ENCODE results near the gene DNAL1.

DNA sequence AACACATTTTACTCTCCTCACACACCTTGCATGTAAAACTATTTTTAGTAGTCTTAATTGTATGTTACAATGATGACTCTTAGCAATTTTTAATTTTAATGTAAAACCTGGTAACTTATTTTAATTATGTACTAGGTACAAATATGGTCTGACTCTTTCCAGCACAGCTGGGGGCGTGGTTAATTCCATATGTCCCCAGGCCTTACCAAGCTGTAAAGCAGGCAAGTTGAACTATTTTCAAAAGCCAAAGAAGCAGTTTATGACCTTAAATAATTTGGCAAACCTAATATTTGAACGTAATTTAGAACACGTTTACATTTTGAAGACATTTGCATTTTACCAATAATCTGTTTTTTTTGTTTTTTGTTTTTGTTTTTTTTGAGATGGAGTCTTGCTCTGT lies 41.8 kb upstream of the DNAL1 start:
- TF ChIP-seq, protein P1, sequence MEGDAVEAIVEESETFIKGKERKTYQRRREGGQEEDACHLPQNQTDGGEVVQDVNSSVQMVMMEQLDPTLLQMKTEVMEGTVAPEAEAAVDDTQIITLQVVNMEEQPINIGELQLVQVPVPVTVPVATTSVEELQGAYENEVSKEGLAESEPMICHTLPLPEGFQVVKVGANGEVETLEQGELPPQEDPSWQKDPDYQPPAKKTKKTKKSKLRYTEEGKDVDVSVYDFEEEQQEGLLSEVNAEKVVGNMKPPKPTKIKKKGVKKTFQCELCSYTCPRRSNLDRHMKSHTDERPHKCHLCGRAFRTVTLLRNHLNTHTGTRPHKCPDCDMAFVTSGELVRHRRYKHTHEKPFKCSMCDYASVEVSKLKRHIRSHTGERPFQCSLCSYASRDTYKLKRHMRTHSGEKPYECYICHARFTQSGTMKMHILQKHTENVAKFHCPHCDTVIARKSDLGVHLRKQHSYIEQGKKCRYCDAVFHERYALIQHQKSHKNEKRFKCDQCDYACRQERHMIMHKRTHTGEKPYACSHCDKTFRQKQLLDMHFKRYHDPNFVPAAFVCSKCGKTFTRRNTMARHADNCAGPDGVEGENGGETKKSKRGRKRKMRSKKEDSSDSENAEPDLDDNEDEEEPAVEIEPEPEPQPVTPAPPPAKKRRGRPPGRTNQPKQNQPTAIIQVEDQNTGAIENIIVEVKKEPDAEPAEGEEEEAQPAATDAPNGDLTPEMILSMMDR (conservative IDR thresholded peaks at IDR 0.05; ENCODE audit: low read depth, low read length) = no peak
- no peak for TF ChIP-seq EZH2 (IDR thresholded peaks at IDR 0.05; ENCODE audit: borderline replicate concordance, low read depth, low read length, poor library complexity, severe bottlenecking)

Data from A673 (cell line).